H9 (cell line): Measurements from ENCODE around the gene LMTK3. TPM values are rescaled to one million over a fixed set of nuclear protein-coding genes. Genes with fewer than 3 reads are reported as not detected.

Source experiments
- DNase-seq: peaks from one replicate; pipeline ENCODE4 v3.0.0-alpha.2; 2017
- H2AFZ ChIP-seq: one replicate; pipeline ENCODE4 v1.6.1; 2013; ENCODE audit warnings: mild to moderate bottlenecking, low read length, control low read depth, moderate library complexity
- H2AK5ac ChIP-seq: 2 replicates; pipeline ENCODE4 v1.6.1; 2013; ENCODE audit warnings: low read length, control low read depth, mixed read lengths; ENCODE audit not compliant: insufficient read length
- H2BK120ac ChIP-seq: one replicate; pipeline ENCODE4 v1.6.1; 2013; ENCODE audit warnings: low read depth, mild to moderate bottlenecking, low read length, control low read depth, inconsistent platforms; ENCODE audit not compliant: poor library complexity, severe bottlenecking
- H2BK12ac ChIP-seq: 2 replicates; pipeline ENCODE4 v1.6.1; 2013; ENCODE audit warnings: low read length, control low read depth, mixed read lengths, low read depth; ENCODE audit not compliant: insufficient read length
- H2BK15ac ChIP-seq: 2 replicates; pipeline ENCODE4 v1.6.1; 2013; ENCODE audit warnings: low read depth, low read length, control low read depth
- H2BK20ac ChIP-seq: one replicate; pipeline ENCODE4 v1.6.1; 2013; ENCODE audit warnings: low read depth, mild to moderate bottlenecking, low read length, control low read depth, inconsistent platforms; ENCODE audit not compliant: poor library complexity, severe bottlenecking
- H2BK5ac ChIP-seq: 2 replicates; pipeline ENCODE4 v1.6.1; 2013; ENCODE audit warnings: low read length, control low read depth, mixed read lengths; ENCODE audit not compliant: insufficient read length
- H3K14ac ChIP-seq: 2 replicates; pipeline ENCODE4 v1.6.1; 2013; ENCODE audit warnings: low read length, control low read depth; ENCODE audit not compliant: insufficient read depth
- H3K18ac ChIP-seq: 2 replicates; pipeline ENCODE4 v1.6.1; 2013; ENCODE audit warnings: low read depth, mild to moderate bottlenecking, mixed read lengths, low read length, control low read depth; ENCODE audit not compliant: insufficient read length
- H3K23ac ChIP-seq: 2 replicates; pipeline ENCODE4 v1.6.1; 2013; ENCODE audit warnings: low read length, control low read depth, mixed read lengths, low read depth; ENCODE audit not compliant: insufficient read length
- H3K23me2 ChIP-seq: 2 replicates; pipeline ENCODE4 v1.6.1; 2013; ENCODE audit warnings: low read depth, mild to moderate bottlenecking, mixed read lengths, low read length, control low read depth; ENCODE audit not compliant: insufficient read length, poor library complexity, severe bottlenecking
- H3K27ac ChIP-seq: 2 replicates; pipeline ENCODE4 v1.5.1; 2013; ENCODE audit warnings: low read length, control low read depth, mixed read lengths, low read depth; ENCODE audit not compliant: insufficient read length
- H3K27me3 ChIP-seq: 2 replicates; pipeline ENCODE4 v1.6.1; 2013; ENCODE audit warnings: low read length, control low read depth, inconsistent platforms; ENCODE audit not compliant: insufficient read depth
- H3K4ac ChIP-seq: 2 replicates; pipeline ENCODE4 v1.6.1; 2013; ENCODE audit warnings: low read depth, mild to moderate bottlenecking, control low read depth, inconsistent platforms, low read length, moderate library complexity
- H3K4me1 ChIP-seq: 2 replicates; pipeline ENCODE4 v1.6.1; 2013; ENCODE audit warnings: low read length, control low read depth, inconsistent platforms; ENCODE audit not compliant: insufficient read depth
- H3K4me2 ChIP-seq: 2 replicates; pipeline ENCODE4 v1.6.1; 2013; ENCODE audit warnings: low read length, control low read depth, mixed read lengths; ENCODE audit not compliant: insufficient read length, insufficient read depth
- H3K56ac ChIP-seq: 2 replicates; pipeline ENCODE4 v1.6.1; 2013; ENCODE audit warnings: low read depth, mild to moderate bottlenecking, mixed read lengths, low read length, control low read depth; ENCODE audit not compliant: insufficient read length
- H3K79me1 ChIP-seq: 2 replicates; pipeline ENCODE4 v1.6.1; 2013; ENCODE audit warnings: low read depth, mild to moderate bottlenecking, moderate library complexity, low read length, control low read depth, inconsistent platforms; ENCODE audit not compliant: insufficient read depth, poor library complexity, severe bottlenecking
- H3K79me2 ChIP-seq: 2 replicates; pipeline ENCODE4 v1.6.1; 2013; ENCODE audit warnings: low read length, control low read depth, inconsistent platforms; ENCODE audit not compliant: insufficient read depth
- H3K9ac ChIP-seq: 2 replicates; pipeline ENCODE4 v1.6.1; 2013; ENCODE audit warnings: low read length, control low read depth, mixed read lengths; ENCODE audit not compliant: insufficient read length; ENCODE audit errors: extremely low read depth
- H3K9me3 ChIP-seq: one replicate; pipeline ENCODE4 v1.6.1; 2013; ENCODE audit warnings: low read depth, low read length, inconsistent platforms; ENCODE audit not compliant: control insufficient read depth
- H3T11ph ChIP-seq: one replicate; pipeline ENCODE4 v1.6.1; 2013; ENCODE audit warnings: mild to moderate bottlenecking, low read length, control low read depth, inconsistent platforms
- H4K20me1 ChIP-seq: one replicate; pipeline ENCODE4 v1.6.1; 2013; ENCODE audit not compliant: control insufficient read depth, insufficient read length, insufficient read depth
- H4K5ac ChIP-seq: 2 replicates; pipeline ENCODE4 v1.6.1; 2013; ENCODE audit warnings: low read depth, mild to moderate bottlenecking, mixed read lengths, low read length, control low read depth; ENCODE audit not compliant: insufficient read length
- H4K8ac ChIP-seq: replicated peaks from 2 replicates; pipeline ENCODE4 v1.6.1; 2013; ENCODE audit warnings: low read length, control low read depth, mixed read lengths, low read depth; ENCODE audit not compliant: insufficient read length
- H4K91ac ChIP-seq: 2 replicates; pipeline ENCODE4 v1.6.1; 2013; ENCODE audit warnings: low read depth, mild to moderate bottlenecking, moderate library complexity, mixed read lengths, low read length, control low read depth; ENCODE audit not compliant: insufficient read length
- H3K27ac Mint-ChIP-seq, 3 experiments: 2 replicates in 2 of 3; 3 replicates in 1 of 3; pipeline ENCODE4 v1.8.0; 2020 to 2021; ENCODE audit warnings: mixed read lengths in 3 of 3, mild to moderate bottlenecking in 1 of 3, moderate library complexity in 1 of 3
- H3K27me3 Mint-ChIP-seq: 2 replicates; pipeline ENCODE4 v1.8.0; 2021; ENCODE audit warnings: low read depth, mild to moderate bottlenecking, moderate library complexity, mixed read lengths
- H3K36me3 Mint-ChIP-seq, 3 experiments: 2 replicates in 2 of 3; 3 replicates in 1 of 3; pipeline ENCODE4 v1.8.0; 2020 to 2021; ENCODE audit warnings: low read depth in 3 of 3, mixed read lengths in 3 of 3; ENCODE audit not compliant: insufficient read depth in 1 of 3
- H3K4me1 Mint-ChIP-seq, 2 experiments: 2 replicates each; pipeline ENCODE4 v1.8.0; 2020; ENCODE audit warnings: mixed read lengths in 2 of 2
- H3K4me3 Mint-ChIP-seq, 2 experiments: 2 replicates in 1 of 2; 3 replicates in 1 of 2; pipeline ENCODE4 v1.8.0; 2020 to 2021; ENCODE audit warnings: mild to moderate bottlenecking in 2 of 2, mixed read lengths in 2 of 2, moderate library complexity in 1 of 2
- H3K9me3 Mint-ChIP-seq, 2 experiments: 2 replicates in 1 of 2; 3 replicates in 1 of 2; pipeline ENCODE4 v1.8.0; 2020; ENCODE audit warnings: mild to moderate bottlenecking in 2 of 2, mixed read lengths in 2 of 2, moderate library complexity in 1 of 2
- CTCF ChIP-seq: fragments of 200-600 bp; sonication (generic); conservative IDR thresholded peaks from 3 replicates; pipeline ENCODE4 v1.8.0; 2021; ENCODE audit warnings: antibody characterized with exemption, mild to moderate bottlenecking
- WGBS: extraction: QIAGEN DNeasy Blood & Tissue Kit; methylation state at CpG from one replicate; pipeline ENCODE4 v1.1.7; 2013; ENCODE audit warnings: missing lambda C conversion rate, low lambda C conversion rate, mixed read lengths; ENCODE audit not compliant: insufficient read length; ENCODE audit errors: extremely low coverage; 5-methylcytosine and 5-hydroxymethylcytosine counted together
- total RNA-seq: library from RNA; stranded (reverse); gene quantifications from 2 replicates; pipeline ENCODE4 v1.2.1, GENCODE V29; 2021

LMTK3 gene
- total RNA-seq, 1 experiment from 2014 or later, result 14.4 TPM

- H3K18ac ChIP-seq, result peak within 1 kb of the TSS; percentile 82
- Mint-ChIP-seq H3K4me1 (peaks cover 13 to 17% of the 10 kb centered on the region in 2 experiments), H3K9me3 (no peaks in the 10 kb centered on the region; a peak in 1 of 5 replicates), H3K27ac (peak within 1 kb of the TSS; percentile 90 to 99 (median 97)), H3K36me3 (peaks cover 29 to 53% (median 39%) of the 10 kb centered on the region in 3 experiments), H3K4me3 (peak within 1 kb of the TSS; percentile 89 to 95), H3K27me3 (no peaks in the 10 kb centered on the region)
- H3K9ac ChIP-seq, result peak within 1 kb of the TSS; percentile 87
- H4K91ac ChIP-seq, result no peak within 1 kb of the TSS
- peak; percentile 30; the same call in 2 of the 3 replicates for TF ChIP-seq CTCF
- H2BK12ac ChIP-seq, result no peak within 1 kb of the TSS
- 0 out of 2 replicates have a peak, but pooled peaks cover 2% of the 10 kb centered on the region for H3K79me2 ChIP-seq
- H3K79me1 ChIP-seq, result peaks cover 3% of the 10 kb centered on the region
- H2BK120ac ChIP-seq, result no peak within 1 kb of the TSS
- peak within 1 kb of the TSS; percentile 85 for H3K14ac ChIP-seq
- peaks cover 8% of the 10 kb centered on the region for H3K23me2 ChIP-seq
- no peak within 1 kb of the TSS for H2AFZ ChIP-seq
- no peak within 1 kb of the TSS for H3K4ac ChIP-seq
- no peak within 1 kb of the TSS for H4K5ac ChIP-seq
- DNase-seq, result peak; percentile 95
- no peak within 1 kb of the TSS for H2BK20ac ChIP-seq
- H3K27ac ChIP-seq, result peak within 1 kb of the TSS; percentile 22
- no peaks in the 10 kb centered on the region for H3K27me3 ChIP-seq
- H2BK5ac ChIP-seq, result no peak within 1 kb of the TSS
- H4K8ac ChIP-seq, result no peak within 1 kb of the TSS
- H2BK15ac ChIP-seq, result no peak within 1 kb of the TSS
- H3K4me1 ChIP-seq, result peaks cover 2% of the 10 kb centered on the region; the same call in 1 of the 2 replicates
- H4K20me1 ChIP-seq, result no peaks in the 10 kb centered on the region
- no CpG with 5 or more reads among the region's 61 CpGs for WGBS
- no peak within 1 kb of the TSS for H3K23ac ChIP-seq
- no peak within 1 kb of the TSS for H2AK5ac ChIP-seq
- H3K56ac ChIP-seq, result no peak within 1 kb of the TSS
- H3K4me2 ChIP-seq, result peak within 1 kb of the TSS; percentile 85
- no peak within 1 kb of the TSS for H3T11ph ChIP-seq
- no peaks in the 10 kb centered on the region for H3K9me3 ChIP-seq
These were observed 65.8 kb downstream of the LMTK3 start, which contains the start of gene GRWD1 for GRCh38 chr19:48445606-48446481. TSS of gene GRWD1 (plus strand) at chr19:48445983. CDS start at chr19:48446006, 23 bp downstream.
